BJ (cell line): Measurements from ENCODE around the gene AP1G2. TPM values are rescaled to one million over a fixed set of nuclear protein-coding genes. Genes with fewer than 3 reads are reported as not detected.

Experiments used
- CTCF ChIA-PET: fragments of 350-600 bp; formaldehyde crosslinking; extraction: SDS; loops from one replicate; lab custom pipeline; 2021; ENCODE audit warnings: antibody characterized with exemption, inconsistent platforms; lab: Yijun Ruan, JAX
- POLR2A ChIA-PET: fragments of 300-600 bp; sonication (Branson Sonifier 250); formaldehyde crosslinking; extraction: SDS; loops from one replicate; lab custom pipeline; 2021; ENCODE audit warnings: antibody characterized with exemption; lab: Charles Lee
- DNase-seq: peaks from one replicate; pipeline ENCODE4 v3.0.0-alpha.2; 2011; ENCODE audit warnings: low read depth
- H3K27me3 ChIP-seq: 2 replicates; pipeline ENCODE4 v1.6.0; 2011; ENCODE audit warnings: low read length; ENCODE audit not compliant: control insufficient read depth, insufficient read depth
- H3K36me3 ChIP-seq: 2 replicates; pipeline ENCODE4 v1.5.1; 2011; ENCODE audit warnings: low read length; ENCODE audit not compliant: control insufficient read depth, insufficient read depth
- H3K4me3 ChIP-seq: 2 replicates; pipeline ENCODE4 v1.5.1; 2011; ENCODE audit warnings: low read depth, mild to moderate bottlenecking, control low read depth, low read length
- CTCF ChIP-seq: IDR thresholded peaks from 2 replicates; pipeline ENCODE4 v1.5.1; 2011; ENCODE audit warnings: low read depth, mild to moderate bottlenecking, control low read depth, inconsistent platforms, low read length, moderate library complexity; ENCODE audit not compliant: insufficient read depth
- polyA plus RNA-seq: library from polyadenylated mRNA; depleted of rRNA; stranded (reverse); fragments of >200 nt; gene quantifications from 2 replicates; pipeline ENCODE4 v1.2.3, GENCODE V29; 2011

Gene AP1G2
- polyA plus RNA-seq, 1 experiment, result 54.5 TPM

- H3K36me3 ChIP-seq, result peaks cover 1% of the 10 kb centered on the region; the same call in 1 of the 2 replicates
- POLR2A ChIA-PET, result no interaction called here
- no peak overlapping the region for H3K4me3 ChIP-seq
- H3K27me3 ChIP-seq, result no peaks in the 10 kb centered on the region
- no peak for DNase-seq
- TF ChIP-seq CTCF, result no peak
- CTCF ChIA-PET, result interaction anchor here (0.7 kb wide), 1 partner anchor 33 kb away, joined by 3 read pairs; no protein-coding TSS in a partner anchor
These were observed 42.0 kb downstream of the AP1G2 start for GRCh38 chr14:23525611-23526010.

GRCh38 chr14:23524954-23525353 is 42.6 kb downstream of the AP1G2 start:
- CTCF ChIA-PET, result no interaction called here
- Histone ChIP-seq H3K4me3 (no peak overlapping the region), H3K27me3 (no peaks in the 10 kb centered on the region), H3K36me3 (peaks cover 1% of the 10 kb centered on the region; the same call in 1 of the 2 replicates)
- POLR2A ChIA-PET, result no interaction called here
- no peak for DNase-seq
- no peak for TF ChIP-seq CTCF

- DNase-seq, result no peak
- TF ChIP-seq CTCF, result no peak
- H3K4me3 ChIP-seq, result no peak overlapping the region
- CTCF ChIA-PET, result interaction anchor here (2.2 kb wide), 1 partner anchor 15 kb away, joined by 8 read pairs; no protein-coding TSS in a partner anchor
- POLR2A ChIA-PET, result no interaction called here
- peaks cover 1% of the 10 kb centered on the region; the same call in 1 of the 2 replicates for H3K36me3 ChIP-seq
- no peaks in the 10 kb centered on the region for H3K27me3 ChIP-seq
These were observed 44.2 kb downstream of the AP1G2 start for GRCh38 chr14:23523229-23524016.

GRCh38 chr14:23522643-23523198 is 44.9 kb downstream of the AP1G2 start:
- H3K4me3 ChIP-seq, result no peak overlapping the region
- DNase-seq, result no peak
- no peak for TF ChIP-seq CTCF
- H3K27me3 ChIP-seq, result no peaks in the 10 kb centered on the region
- POLR2A ChIA-PET, result no interaction called here
- peaks cover 1% of the 10 kb centered on the region; the same call in 1 of the 2 replicates for H3K36me3 ChIP-seq
- CTCF ChIA-PET, result interaction anchor here (2.2 kb wide), 1 partner anchor 16 kb away, joined by 8 read pairs; no protein-coding TSS in a partner anchor
